Keratinocyte (primary cell): ENCODE measurements around the gene PLEKHA6. TPM values are rescaled to one million over a fixed set of nuclear protein-coding genes. Genes with fewer than 3 reads are reported as not detected.

Source experiments
- DNase-seq: peaks from one replicate; pipeline ENCODE4 v3.0.0-alpha.2; 2011; ENCODE audit warnings: low read depth, missing footprints, low spot score
- FAIRE-seq: peaks from 2 replicates; lab custom pipeline; 2011; peaks lifted over from hg19 to GRCh38; lab: Jason Lieb, UNC
- H2AFZ ChIP-seq: 2 replicates; pipeline ENCODE4 v1.6.0; 2012; ENCODE audit warnings: low read length, control low read depth, inconsistent platforms; ENCODE audit not compliant: control insufficient read depth
- H3K27ac ChIP-seq: 2 replicates; pipeline ENCODE4 v1.5.1; 2011; ENCODE audit warnings: low read length; ENCODE audit not compliant: control insufficient read depth, insufficient read depth
- H3K27me3 ChIP-seq: 3 replicates; pipeline ENCODE4 v1.6.0; 2011; ENCODE audit warnings: low read length; ENCODE audit not compliant: control insufficient read depth, insufficient read depth; ENCODE audit errors: extremely low read depth
- H3K36me3 ChIP-seq, 2 experiments: 2 replicates in 1 of 2; 3 replicates in 1 of 2; pipeline ENCODE4 v1.5.1; 2011; ENCODE audit warnings: low read length in 2 of 2, mild to moderate bottlenecking in 1 of 2; ENCODE audit not compliant: control insufficient read depth in 2 of 2, insufficient read depth in 2 of 2; ENCODE audit errors: extremely low read depth in 1 of 2
- H3K4me1 ChIP-seq: 3 replicates; pipeline ENCODE4 v1.5.1; 2011; ENCODE audit warnings: low read length; ENCODE audit not compliant: control insufficient read depth, insufficient read depth; ENCODE audit errors: extremely low read depth
- H3K4me2 ChIP-seq: 3 replicates; pipeline ENCODE4 v1.6.0; 2011; ENCODE audit warnings: low read depth, low read length; ENCODE audit not compliant: control insufficient read depth, insufficient read depth; ENCODE audit errors: extremely low read depth
- H3K4me3 ChIP-seq, 3 experiments: fragments of 200-600 bp in 1 of 3; sonication (generic) in 1 of 3; 2 replicates in 2 of 3; 3 replicates in 1 of 3; pipeline ENCODE4 v1.5.1; 2011 to 2016; ENCODE audit warnings: low read length in 3 of 3, mild to moderate bottlenecking in 3 of 3, control low read depth in 2 of 3, inconsistent platforms in 1 of 3, low read depth in 1 of 3, mixed read lengths in 1 of 3, mixed run types in 1 of 3, moderate library complexity in 1 of 3; ENCODE audit not compliant: control insufficient read depth in 2 of 3, insufficient read depth in 2 of 3; ENCODE audit errors: extremely low read depth in 1 of 3
- H3K79me2 ChIP-seq: 2 replicates; pipeline ENCODE4 v1.6.0; 2012; ENCODE audit warnings: low read length; ENCODE audit not compliant: control insufficient read depth, insufficient read depth
- H3K9ac ChIP-seq: 3 replicates; pipeline ENCODE4 v1.6.0; 2011; ENCODE audit warnings: low read length; ENCODE audit not compliant: control insufficient read depth, insufficient read depth; ENCODE audit errors: extremely low read depth
- H3K9me1 ChIP-seq: 3 replicates; pipeline ENCODE4 v1.6.0; 2011; ENCODE audit warnings: low read length; ENCODE audit not compliant: control insufficient read depth, insufficient read depth; ENCODE audit errors: extremely low read depth
- H3K9me3 ChIP-seq: 2 replicates; pipeline ENCODE4 v1.5.1; 2012; ENCODE audit warnings: low read depth, low read length; ENCODE audit not compliant: control insufficient read depth
- H4K20me1 ChIP-seq: 3 replicates; pipeline ENCODE4 v1.6.0; 2011; ENCODE audit warnings: low read length; ENCODE audit not compliant: control insufficient read depth, insufficient read depth; ENCODE audit errors: extremely low read depth
- CTCF ChIP-seq, 3 experiments: IDR thresholded peaks in 1 of 3; conservative IDR thresholded peaks in 1 of 3; optimal IDR thresholded peaks in 1 of 3; 2 replicates in 2 of 3; 3 replicates in 1 of 3; pipeline versions ENCODE3 to v1.5.1; 2011; ENCODE audit warnings: low read length in 3 of 3, mild to moderate bottlenecking in 3 of 3, moderate library complexity in 2 of 3, control low read depth in 1 of 3, inconsistent platforms in 1 of 3; ENCODE audit not compliant: insufficient read depth in 2 of 3; ENCODE audit errors: extremely low read depth in 1 of 3
- EZH2 ChIP-seq: IDR thresholded peaks from one replicate; pipeline ENCODE4 v1.6.1; 2012; ENCODE audit warnings: inconsistent platforms, mild to moderate bottlenecking, low read length, moderate library complexity
- dilution Hi-C: fragments of 300-500 bp; cut with MboI; formaldehyde crosslinking; loops from one replicate; pipeline ENCODE4 v1.7.0; 2020; ENCODE audit warnings: low sequenced_read_pairs; ENCODE audit not compliant: extremely low pct_ligation_motif_present
- polyA plus RNA-seq, 5 experiments: library from polyadenylated mRNA; depleted of rRNA in 3 of 5; stranded (reverse) in 3 of 5; stranded (forward) in 1 of 5; unstranded in 1 of 5; fragments of >200 nt; gene quantifications; 1 replicate in 1 of 5; 2 replicates in 3 of 5; 3 replicates in 1 of 5; pipeline versions ENCODE4 v1.2.1 to v1.2.3, GENCODE V29; 2011 to 2012; ENCODE audit warnings: missing spikeins in 2 of 5, low read depth in 1 of 5, low replicate concordance in 1 of 5

Gene PLEKHA6
- polyA plus RNA-seq, 1 donor (not counting 4 experiments of a cell fraction or from before 2014, with no cell fraction given), result 1.5 TPM

GRCh38 chr1:204360314-204360713 lies 585 bp upstream of the PLEKHA6 start:
- no peak overlapping the region for H3K9ac ChIP-seq
- H3K4me1 ChIP-seq, result peaks cover 12% of the 10 kb centered on the region
- no peak overlapping the region for H3K4me2 ChIP-seq
- no peak overlapping the region for H3K4me3 ChIP-seq
- no peak overlapping the region for H2AFZ ChIP-seq
- TF ChIP-seq EZH2 (no peak), CTCF (optimal IDR thresholded peaks at IDR 0.05 in 1 of 3, IDR thresholded peaks at IDR 0.05 in 1 of 3, conservative IDR thresholded peaks at IDR 0.05 in 1 of 3; ENCODE audit: extremely low read depth in 1 of 3, insufficient read depth in 2 of 3, low read length in 3 of 3) (no peak)
- no peak overlapping the region for H3K27ac ChIP-seq
- FAIRE-seq (no peak), DNase-seq (no peak)
- H3K27me3 ChIP-seq, result peaks cover 10% of the 10 kb centered on the region
- no peaks in the 10 kb centered on the region for H3K9me3 ChIP-seq
- H3K9me1 ChIP-seq, result no peaks in the 10 kb centered on the region
- H3K79me2 ChIP-seq, result no peaks in the 10 kb centered on the region
- H4K20me1 ChIP-seq, result no peaks in the 10 kb centered on the region
- dilution Hi-C loops, result no loop called here
- H3K36me3 ChIP-seq, result no peaks in the 10 kb centered on the region

GRCh38 chr1:204359131-204359473 lies 627 bp downstream of the PLEKHA6 start:
- H3K36me3 ChIP-seq, result no peaks in the 10 kb centered on the region
- H3K9me3 ChIP-seq, result no peaks in the 10 kb centered on the region
- no peak overlapping the region for H3K9ac ChIP-seq
- no peak overlapping the region for H3K27ac ChIP-seq
- no peak for DNase-seq
- no peak overlapping the region for H2AFZ ChIP-seq
- dilution Hi-C loops, result no loop called here
- no peaks in the 10 kb centered on the region for H4K20me1 ChIP-seq
- no peak for TF ChIP-seq CTCF (optimal IDR thresholded peaks at IDR 0.05 in 1 of 3, IDR thresholded peaks at IDR 0.05 in 1 of 3, conservative IDR thresholded peaks at IDR 0.05 in 1 of 3; ENCODE audit: extremely low read depth in 1 of 3, insufficient read depth in 2 of 3, low read length in 3 of 3)
- no peak for TF ChIP-seq EZH2
- no peak overlapping the region for H3K4me2 ChIP-seq
- peaks cover 12% of the 10 kb centered on the region for H3K4me1 ChIP-seq
- no peak for FAIRE-seq
- no peaks in the 10 kb centered on the region for H3K9me1 ChIP-seq
- H3K4me3 ChIP-seq, result no peak overlapping the region
- peaks cover 10% of the 10 kb centered on the region for H3K27me3 ChIP-seq
- no peaks in the 10 kb centered on the region for H3K79me2 ChIP-seq
